Subcutaneous abdominal adipose tissue (tissue), 5 donors: ENCODE results near the gene LUC7L2.

ENCODE experiments used
- H3K27ac ChIP-seq: one replicate; pipeline ENCODE4 v1.7.0; 2013; ENCODE audit warnings: low read depth, mild to moderate bottlenecking, inconsistent platforms, low read length, moderate library complexity
- H3K27me3 ChIP-seq, 5 donors: one replicate each; pipeline ENCODE4 v1.7.0; 2013; ENCODE audit warnings: low read length in 5 of 5, inconsistent platforms in 1 of 5; ENCODE audit not compliant: control insufficient read depth in 5 of 5, insufficient read depth in 4 of 5
- H3K36me3 ChIP-seq, 5 donors: one replicate each; pipeline ENCODE4 v1.7.0; 2013; ENCODE audit warnings: low read length in 5 of 5; ENCODE audit not compliant: control insufficient read depth in 5 of 5, insufficient read depth in 5 of 5
- H3K4me1 ChIP-seq, 5 donors: one replicate each; pipeline ENCODE4 v1.7.0; 2013; ENCODE audit warnings: low read length in 5 of 5, mild to moderate bottlenecking in 3 of 5, moderate library complexity in 1 of 5; ENCODE audit not compliant: control insufficient read depth in 5 of 5, insufficient read depth in 5 of 5
- H3K4me3 ChIP-seq, 5 donors: one replicate each; pipeline ENCODE4 v1.7.0; 2013; ENCODE audit warnings: low read length in 5 of 5, low read depth in 1 of 5
- H3K9ac ChIP-seq, 5 donors: one replicate each; pipeline ENCODE4 v1.7.0; 2013; ENCODE audit warnings: low read length in 5 of 5, mild to moderate bottlenecking in 4 of 5, moderate library complexity in 3 of 5
- H3K9me3 ChIP-seq, 5 donors: one replicate each; pipeline ENCODE4 v1.7.0; 2013; ENCODE audit warnings: low read length in 5 of 5; ENCODE audit not compliant: control insufficient read depth in 5 of 5
- donor health status: healthy.
- donor health status: healthy.
- donor health status: healthy.
- donor health status: healthy.
- donor health status: healthy.

Gene LUC7L2

DNA sequence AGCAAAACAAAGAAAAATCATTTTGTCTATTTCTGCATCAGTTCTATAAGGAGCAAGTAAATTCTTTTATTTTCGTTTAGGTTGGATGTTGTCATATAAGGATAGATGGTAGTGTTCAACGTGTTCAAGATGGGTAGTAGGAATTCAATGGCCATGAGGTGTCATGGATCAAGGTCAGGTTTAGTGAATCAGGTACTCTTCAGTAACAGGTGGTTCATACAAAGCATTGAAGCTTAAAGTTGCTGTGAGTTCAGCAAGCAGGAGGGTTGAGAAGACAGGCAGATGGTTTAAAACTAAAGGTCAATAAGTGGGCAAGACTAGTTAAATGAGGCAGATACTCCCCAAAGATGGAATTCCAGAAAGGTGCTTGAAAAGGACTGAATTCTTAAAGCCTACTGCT is 5.6 kb downstream of the LUC7L2 start:
- no peak overlapping the region for H3K9ac ChIP-seq
- H3K27me3 ChIP-seq, result no peaks in the 10 kb centered on the region
- H3K4me3 ChIP-seq, result no peak overlapping the region
- peaks cover 0 to 12% (median 6%) of the 10 kb centered on the region in 5 donors for H3K36me3 ChIP-seq
- H3K4me1 ChIP-seq, result peaks cover 0 to 50% (median 33%) of the 10 kb centered on the region in 5 donors
- H3K27ac ChIP-seq, result no peak overlapping the region
- no peaks in the 10 kb centered on the region for H3K9me3 ChIP-seq

DNA sequence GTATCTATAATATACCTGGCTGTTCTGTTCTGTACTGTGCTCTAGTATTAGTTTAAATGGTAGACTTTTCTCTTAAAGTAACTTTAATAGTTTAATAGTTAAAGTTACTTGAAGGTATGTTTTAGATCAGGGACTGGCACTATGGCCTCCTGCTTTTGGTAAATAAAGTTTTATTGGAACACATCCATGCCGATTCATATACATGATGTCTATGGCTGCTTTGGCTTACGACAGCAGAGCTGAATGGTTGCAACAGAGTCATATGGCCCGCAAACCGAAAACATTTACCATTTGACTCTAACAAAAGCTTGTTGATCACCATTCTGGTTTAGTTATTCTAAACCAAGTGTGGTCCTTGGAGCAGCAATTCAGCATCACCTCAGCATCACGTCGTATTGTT is 6.7 kb downstream of the LUC7L2 start:
- peaks cover 2 to 46% (median 30%) of the 10 kb centered on the region in 5 donors for H3K4me1 ChIP-seq
- no peaks in the 10 kb centered on the region for H3K27me3 ChIP-seq
- H3K9me3 ChIP-seq, result no peaks in the 10 kb centered on the region
- no peak overlapping the region for H3K4me3 ChIP-seq
- no peak overlapping the region for H3K27ac ChIP-seq
- no peak overlapping the region for H3K9ac ChIP-seq
- H3K36me3 ChIP-seq, result peaks cover 0 to 12% (median 6%) of the 10 kb centered on the region in 5 donors

DNA sequence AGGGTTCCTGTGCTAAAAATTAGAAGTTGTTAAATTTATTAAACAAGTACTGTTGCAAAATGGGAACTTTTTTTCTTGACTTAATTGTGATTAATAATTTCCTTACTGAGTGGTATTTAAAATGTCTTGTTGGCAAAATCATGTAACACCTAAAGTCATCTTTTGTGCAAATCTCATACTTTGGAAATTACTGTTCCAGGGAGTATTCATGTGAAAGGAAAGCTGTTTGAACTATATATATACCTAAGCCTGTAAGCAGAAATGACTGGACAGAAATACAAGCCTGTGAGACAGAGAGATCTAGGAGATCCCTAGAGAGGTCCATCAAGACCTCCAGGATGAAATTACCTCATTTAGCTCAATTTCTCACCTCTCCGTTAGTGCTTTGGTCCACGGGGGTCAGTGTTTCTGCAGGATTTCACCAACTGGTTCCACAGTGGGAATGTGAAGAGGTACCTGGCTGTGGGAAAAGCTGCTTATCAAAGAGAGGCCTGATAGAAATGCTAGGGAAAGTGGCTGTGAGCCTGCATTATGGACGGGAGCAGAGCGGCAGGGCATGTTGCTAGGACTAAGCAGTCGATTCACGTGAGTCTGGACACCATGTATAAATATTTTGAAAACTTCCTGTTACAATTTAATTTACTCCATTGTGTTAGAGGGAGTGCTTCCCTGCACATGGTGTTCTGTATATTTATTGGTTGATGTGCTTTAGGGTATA is 7.9 kb downstream of the LUC7L2 start:
- Histone ChIP-seq H3K27ac (no peak overlapping the region), H3K27me3 (no peaks in the 10 kb centered on the region), H3K36me3 (peaks cover 0 to 12% (median 6%) of the 10 kb centered on the region in 5 donors), H3K4me3 (no peak overlapping the region), H3K9ac (no peak overlapping the region), H3K4me1 (peaks cover 2 to 35% (median 21%) of the 10 kb centered on the region in 5 donors), H3K9me3 (no peaks in the 10 kb centered on the region)

DNA sequence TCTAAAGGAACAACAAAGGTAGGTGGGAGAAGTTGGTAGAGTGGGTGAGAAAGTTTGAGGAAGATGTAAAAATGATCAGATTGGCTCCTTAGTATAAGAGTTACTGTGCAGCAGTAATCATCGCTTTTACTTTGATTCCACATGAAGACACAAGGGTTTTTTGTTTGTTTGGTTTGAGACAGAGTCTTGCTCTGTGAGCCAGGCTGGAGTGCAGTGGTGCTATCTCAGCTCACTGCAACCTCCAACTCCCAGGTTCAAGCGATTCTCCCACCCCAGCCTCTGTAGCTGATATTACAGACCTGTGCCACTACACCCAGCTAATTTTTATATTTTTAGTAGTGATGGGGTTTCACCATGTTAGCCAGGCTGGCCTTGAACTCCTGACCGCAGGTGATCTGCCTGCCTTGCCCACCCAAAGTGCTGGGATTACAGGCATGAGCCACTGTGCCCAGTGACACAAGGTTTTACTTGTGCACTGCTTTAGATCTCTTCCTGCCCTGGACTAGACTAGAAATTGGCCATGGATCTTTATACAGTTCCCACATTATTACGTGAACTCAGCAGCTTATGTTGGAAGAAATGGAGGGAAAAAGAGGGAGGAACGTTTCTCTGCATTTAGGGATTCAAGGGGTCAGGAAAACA is 10.7 kb downstream of the LUC7L2 start:
- H3K4me3 ChIP-seq, result no peak overlapping the region
- H3K4me1 ChIP-seq, result peaks cover 2 to 31% (median 15%) of the 10 kb centered on the region in 5 donors
- H3K9ac ChIP-seq, result no peak overlapping the region
- H3K27ac ChIP-seq, result no peak overlapping the region
- no peaks in the 10 kb centered on the region for H3K27me3 ChIP-seq
- H3K9me3 ChIP-seq, result no peaks in the 10 kb centered on the region
- peaks cover 0 to 7% (median 4%) of the 10 kb centered on the region in 5 donors for H3K36me3 ChIP-seq

DNA sequence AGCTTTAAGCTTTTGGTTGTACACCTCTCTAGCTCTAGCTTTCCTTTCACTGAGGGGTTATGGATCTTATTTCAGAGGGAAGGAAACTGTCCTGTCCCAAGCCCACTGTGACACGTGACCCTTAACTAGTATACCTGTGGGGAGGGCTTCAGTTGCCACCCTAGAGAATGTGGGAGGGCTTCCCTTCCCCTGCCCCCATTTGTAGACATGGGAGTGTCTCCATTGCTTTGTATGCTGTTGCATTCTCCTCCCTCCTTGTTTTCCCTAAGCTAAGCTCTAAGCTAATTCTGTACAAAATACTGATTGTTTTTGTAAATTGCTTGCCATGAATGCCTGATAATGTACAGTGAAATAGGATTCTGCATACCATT is 11.2 kb downstream of the LUC7L2 start:
- H3K4me1 ChIP-seq, result peaks cover 2 to 31% (median 15%) of the 10 kb centered on the region in 5 donors
- no peak overlapping the region for H3K9ac ChIP-seq
- H3K27ac ChIP-seq, result no peak overlapping the region
- H3K4me3 ChIP-seq, result no peak overlapping the region
- H3K9me3 ChIP-seq, result no peaks in the 10 kb centered on the region
- H3K36me3 ChIP-seq, result peaks cover 0 to 12% (median 3%) of the 10 kb centered on the region in 5 donors
- H3K27me3 ChIP-seq, result no peaks in the 10 kb centered on the region

DNA sequence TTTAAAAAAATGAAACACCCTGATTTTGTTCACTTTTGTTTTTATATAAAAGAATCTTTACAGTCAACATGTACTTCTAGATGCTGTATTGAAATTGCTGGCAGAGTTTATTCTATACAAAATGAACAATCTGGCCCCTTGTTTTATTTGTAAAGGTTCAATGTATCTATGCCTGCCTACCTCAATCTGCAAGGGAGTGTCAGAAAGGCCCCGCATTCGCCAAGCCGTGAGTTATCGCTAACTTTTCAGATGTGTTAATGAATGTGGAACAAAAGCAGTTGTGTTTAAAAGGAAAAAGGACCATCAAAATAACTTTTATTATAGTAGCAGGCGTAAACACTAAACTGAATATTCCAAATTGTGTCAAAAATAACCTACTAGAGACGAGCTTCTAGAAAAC is 14.6 kb downstream of the LUC7L2 start:
- Histone ChIP-seq H3K36me3 (peaks cover 15 to 32% (median 23%) of the 10 kb centered on the region in 5 donors), H3K4me3 (no peak overlapping the region)

DNA sequence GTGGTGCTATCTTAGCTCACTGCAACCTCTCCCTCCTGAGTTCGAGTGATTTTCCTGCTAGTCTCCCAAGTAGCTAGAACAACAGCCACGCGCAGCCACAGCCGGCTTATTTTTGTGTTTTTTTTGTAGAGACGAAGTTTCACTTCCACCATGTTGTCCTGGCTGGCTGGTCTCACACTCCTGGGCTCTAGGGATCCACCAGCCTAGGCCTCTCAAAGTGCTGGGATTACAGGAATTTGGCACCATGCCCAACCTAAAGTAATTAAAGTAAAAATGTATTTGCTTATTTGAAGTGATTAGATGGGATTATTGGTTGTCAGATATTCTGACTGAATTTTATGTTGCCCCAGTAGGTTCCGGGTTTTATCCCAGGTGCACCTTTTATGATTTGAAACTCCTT is 22.7 kb downstream of the LUC7L2 start:
- Histone ChIP-seq H3K9me3 (no peaks in the 10 kb centered on the region), H3K36me3 (peaks cover 11 to 43% (median 21%) of the 10 kb centered on the region in 5 donors), H3K4me3 (no peak overlapping the region), H3K27me3 (no peaks in the 10 kb centered on the region), H3K9ac (no peak overlapping the region), H3K4me1 (peaks cover 0 to 5% (median 0%) of the 10 kb centered on the region in 5 donors), H3K27ac (no peak overlapping the region)

More for the DNA sequence above, 14.6 kb downstream of the LUC7L2 start:
- Histone ChIP-seq H3K9me3 (no peaks in the 10 kb centered on the region), H3K4me1 (peaks cover 2 to 23% (median 15%) of the 10 kb centered on the region in 5 donors), H3K27ac (no peak overlapping the region), H3K9ac (no peak overlapping the region), H3K27me3 (no peaks in the 10 kb centered on the region)

DNA sequence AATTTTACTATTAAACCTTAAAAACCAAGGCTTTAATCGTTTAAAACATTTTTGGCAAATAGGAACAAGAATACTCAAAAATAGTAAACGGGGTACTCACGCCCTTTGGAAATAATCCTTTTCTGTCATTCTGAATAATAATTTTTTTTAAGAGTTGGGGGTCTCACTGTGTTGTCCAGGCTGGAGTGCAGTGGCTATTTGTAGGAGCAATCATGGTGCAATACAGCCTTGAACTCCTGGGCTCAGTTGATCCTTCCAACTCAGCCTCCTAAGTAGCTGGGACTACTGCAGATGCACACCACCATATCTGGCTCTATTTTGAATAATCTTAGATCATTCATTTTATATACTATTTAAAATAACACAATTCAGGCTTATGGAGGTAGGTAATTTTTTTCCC is 24.9 kb downstream of the LUC7L2 start:
- Histone ChIP-seq H3K27ac (no peak overlapping the region), H3K9me3 (no peaks in the 10 kb centered on the region), H3K4me1 (peaks cover 0 to 5% (median 0%) of the 10 kb centered on the region in 5 donors), H3K36me3 (peaks cover 9 to 34% (median 23%) of the 10 kb centered on the region in 5 donors), H3K4me3 (no peak overlapping the region), H3K9ac (no peak overlapping the region), H3K27me3 (no peaks in the 10 kb centered on the region)

DNA sequence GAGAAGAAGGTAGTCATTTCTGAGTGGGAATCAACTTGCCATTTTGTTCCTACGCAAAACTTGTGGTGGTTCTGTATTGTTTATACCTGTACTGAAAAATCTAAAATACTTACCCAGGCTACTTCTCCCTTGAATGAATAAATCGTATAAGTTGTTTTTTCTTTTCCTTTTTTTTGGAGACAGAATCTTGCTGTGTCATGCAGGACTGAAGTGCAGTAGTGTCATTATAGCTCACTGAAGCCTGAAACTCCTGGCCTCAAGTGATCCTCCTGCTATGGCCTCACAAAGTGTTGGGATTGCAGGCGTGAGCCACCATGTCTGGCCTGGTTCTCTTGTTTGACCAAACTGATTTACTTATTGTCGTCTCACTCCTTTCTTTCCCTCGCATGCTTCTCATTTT is 27.9 kb downstream of the LUC7L2 start:
- Histone ChIP-seq H3K9me3 (no peaks in the 10 kb centered on the region), H3K27me3 (no peaks in the 10 kb centered on the region), H3K27ac (no peak overlapping the region), H3K36me3 (peaks cover 16 to 30% (median 24%) of the 10 kb centered on the region in 5 donors), H3K4me3 (no peak overlapping the region), H3K4me1 (peaks cover 0 to under 1% (median 0%) of the 10 kb centered on the region in 5 donors), H3K9ac (no peak overlapping the region)

DNA sequence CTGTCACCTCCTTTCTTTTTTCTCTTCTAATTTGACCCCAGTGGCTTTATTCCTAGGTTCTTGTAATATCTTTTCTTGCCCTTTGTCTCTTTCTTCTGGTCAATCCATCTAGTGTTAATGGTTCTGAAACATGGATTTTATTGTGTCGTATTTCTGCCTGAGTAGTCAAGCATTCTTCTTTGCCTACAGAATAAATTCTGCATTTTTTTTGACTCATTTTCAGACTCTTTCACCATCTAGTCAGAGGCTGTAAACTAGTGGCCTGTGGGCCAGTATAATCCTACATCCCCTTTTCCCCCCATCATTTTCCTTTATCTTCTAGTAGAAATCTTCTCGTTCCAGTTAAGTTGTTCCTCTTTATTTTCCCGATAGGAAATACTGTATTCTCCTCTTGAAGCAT is 29.4 kb downstream of the LUC7L2 start:
- H3K27ac ChIP-seq, result no peak overlapping the region
- H3K36me3 ChIP-seq, result peaks cover 16 to 33% (median 25%) of the 10 kb centered on the region in 5 donors
- H3K27me3 ChIP-seq, result no peaks in the 10 kb centered on the region

More for the DNA sequence above, 29.4 kb downstream of the LUC7L2 start:
- Histone ChIP-seq H3K9ac (no peak overlapping the region), H3K9me3 (no peaks in the 10 kb centered on the region), H3K4me1 (peaks cover 0 to 5% (median 0%) of the 10 kb centered on the region in 5 donors), H3K4me3 (no peak overlapping the region)
